Neural crest cell (in vitro differentiated cells): Measurements from ENCODE around the gene APOC4. TPM values are rescaled to one million over a fixed set of nuclear protein-coding genes. Genes with fewer than 3 reads are reported as not detected.

Experiments used
- DNase-seq: peaks from one replicate; pipeline ENCODE4 v3.0.0; 2021; ENCODE audit warnings: low read depth, mixed read lengths, low spot score
- H3K27ac Mint-ChIP-seq: one replicate; pipeline ENCODE4 v1.8.0; 2021; ENCODE audit warnings: mild to moderate bottlenecking, mixed read lengths; ENCODE audit not compliant: unreplicated experiment
- H3K27me3 Mint-ChIP-seq: 2 replicates; pipeline ENCODE4 v1.8.0; 2021; ENCODE audit warnings: low read depth, mild to moderate bottlenecking, mixed read lengths
- H3K36me3 Mint-ChIP-seq: 2 replicates; pipeline ENCODE4 v1.8.0; 2021; ENCODE audit warnings: low read depth, mild to moderate bottlenecking, mixed read lengths
- H3K4me1 Mint-ChIP-seq: 2 replicates; pipeline ENCODE4 v1.8.0; 2021; ENCODE audit warnings: mixed read lengths
- H3K4me3 Mint-ChIP-seq: one replicate; pipeline ENCODE4 v1.8.0; 2021; ENCODE audit warnings: mild to moderate bottlenecking, mixed read lengths
- H3K9me3 Mint-ChIP-seq: 2 replicates; pipeline ENCODE4 v1.8.0; 2021; ENCODE audit warnings: mixed read lengths
- CTCF ChIP-seq: fragments of 200-600 bp; sonication (generic); conservative IDR thresholded peaks from 2 replicates; pipeline ENCODE4 v1.5.0; 2021; ENCODE audit warnings: antibody characterized with exemption, mild to moderate bottlenecking
- total RNA-seq: library from RNA; stranded (reverse); gene quantifications from 2 replicates; pipeline ENCODE4 v1.2.1, GENCODE V29; 2021

Gene APOC4
- total RNA-seq, 1 donor from 2014 or later = not detected

GRCh38 chr19:44990459-44990858 lies 48.4 kb downstream of the APOC4 start:
- H3K4me3 Mint-ChIP-seq = no peak overlapping the region
- no peaks in the 10 kb centered on the region for H3K9me3 Mint-ChIP-seq
- no peaks in the 10 kb centered on the region for H3K4me1 Mint-ChIP-seq
- H3K27me3 Mint-ChIP-seq = no peaks in the 10 kb centered on the region
- H3K36me3 Mint-ChIP-seq = no peaks in the 10 kb centered on the region
- no peak for TF ChIP-seq CTCF
- H3K27ac Mint-ChIP-seq = no peak overlapping the region
- DNase-seq = no peak

- Mint-ChIP-seq H3K27me3 (no peaks in the 10 kb centered on the region), H3K9me3 (no peaks in the 10 kb centered on the region), H3K4me1 (no peaks in the 10 kb centered on the region), H3K27ac (no peak overlapping the region), H3K4me3 (no peak overlapping the region), H3K36me3 (no peaks in the 10 kb centered on the region)
- no peak for TF ChIP-seq CTCF
- DNase-seq = no peak
These were observed 48.9 kb downstream of the APOC4 start for GRCh38 chr19:44990966-44991365.

- Mint-ChIP-seq H3K27ac (no peak overlapping the region), H3K9me3 (no peaks in the 10 kb centered on the region), H3K27me3 (no peaks in the 10 kb centered on the region), H3K4me3 (no peak overlapping the region), H3K36me3 (no peaks in the 10 kb centered on the region), H3K4me1 (no peaks in the 10 kb centered on the region)
- TF ChIP-seq CTCF = no peak
- no peak for DNase-seq
These were observed 50.5 kb downstream of the APOC4 start for GRCh38 chr19:44992336-44993163.

- Mint-ChIP-seq H3K27me3 (no peaks in the 10 kb centered on the region), H3K27ac (no peak overlapping the region), H3K9me3 (no peaks in the 10 kb centered on the region), H3K4me1 (no peaks in the 10 kb centered on the region), H3K4me3 (no peak overlapping the region), H3K36me3 (no peaks in the 10 kb centered on the region)
- DNase-seq = no peak
- TF ChIP-seq CTCF = no peak
These were observed 51.5 kb downstream of the APOC4 start for GRCh38 chr19:44993526-44993925.

GRCh38 chr19:44993926-44994537 lies 52.0 kb downstream of the APOC4 start:
- H3K9me3 Mint-ChIP-seq = no peaks in the 10 kb centered on the region
- no peak for TF ChIP-seq CTCF
- no peaks in the 10 kb centered on the region for H3K36me3 Mint-ChIP-seq
- H3K27me3 Mint-ChIP-seq = no peaks in the 10 kb centered on the region
- H3K27ac Mint-ChIP-seq = no peak overlapping the region
- no peak for DNase-seq
- no peaks in the 10 kb centered on the region for H3K4me1 Mint-ChIP-seq
- H3K4me3 Mint-ChIP-seq = no peak overlapping the region

Other genes starting within 250 kb of the APOC4 start
- gene CEACAM16, start 243.1 kb upstream of the APOC4 start, total RNA-seq = not detected in 2 replicates
- gene BCL3, start 193.5 kb upstream of the APOC4 start, total RNA-seq = 2.2 TPM in 2 replicates
- not detected in 2 replicates for gene CBLC, start 164.3 kb upstream of the APOC4 start, total RNA-seq
- gene BCAM, start 133.1 kb upstream of the APOC4 start, total RNA-seq = 5.3 and 5.5 TPM in 2 replicates
- gene NECTIN2, start 95.9 kb upstream of the APOC4 start, total RNA-seq = 76.2 and 78.5 TPM in 2 replicates
- gene TOMM40, start 51.0 kb upstream of the APOC4 start, total RNA-seq = 141 and 147 TPM in 2 replicates
- 12.2 and 13.1 TPM in 2 replicates for gene APOE, start 36.4 kb upstream of the APOC4 start, total RNA-seq
- gene APOC1, start 27.6 kb upstream of the APOC4 start, total RNA-seq = 24.9 and 25.4 TPM in 2 replicates
- not detected in 2 replicates for gene APOC2, start 3.8 kb downstream of the APOC4 start, total RNA-seq
- gene CLPTM1, start 13.1 kb downstream of the APOC4 start, total RNA-seq = 89.9 and 93.2 TPM in 2 replicates
- gene RELB, start 59.2 kb downstream of the APOC4 start, total RNA-seq = 2.9 and 3.1 TPM in 2 replicates
- 119 and 121 TPM in 2 replicates for gene CLASRP, start 96.8 kb downstream of the APOC4 start, total RNA-seq
- gene ZNF296, start 134.2 kb downstream of the APOC4 start, total RNA-seq = 0.73 and 1.2 TPM in 2 replicates
- gene GEMIN7, start 137.0 kb downstream of the APOC4 start, total RNA-seq = 36.0 and 36.2 TPM in 2 replicates
- 35.8 and 38.6 TPM in 2 replicates for gene PPP1R37, start 150.9 kb downstream of the APOC4 start, total RNA-seq
- gene NKPD1, start 218.7 kb downstream of the APOC4 start, total RNA-seq = 0.16 and 0.39 TPM in 2 replicates
- gene TRAPPC6A, start 236.0 kb downstream of the APOC4 start, total RNA-seq = 22.2 and 25.1 TPM in 2 replicates
- 9.3 and 9.7 TPM in 2 replicates for gene BLOC1S3, start 236.5 kb downstream of the APOC4 start, total RNA-seq